OCI-LY7 (cell line): ENCODE results near the gene IPO9. TPM values are rescaled to one million over a fixed set of nuclear protein-coding genes. Genes with fewer than 3 reads are reported as not detected.
"Not testable (repeated sequence)": the region's sequence is repeated elsewhere in the genome, so short reads cannot be mapped to it uniquely, and the experiment has no call there.

Source experiments
- BruUV-seq: library from RNA; stranded (reverse); fragments of 400-500 nt; replicated peaks from 2 replicates; lab custom pipeline; 2021; lab: Mats Ljungman, UMichigan
- CTCF ChIA-PET: fragments of 300-600 bp; sonication (Branson Sonifier 250); formaldehyde crosslinking; loops from one replicate; lab custom pipeline; 2022; ENCODE audit warnings: antibody characterized with exemption; ENCODE audit not compliant: unreplicated experiment; lab: Charles Lee
- POLR2A ChIA-PET: fragments of 300-600 bp; sonication (Branson Sonifier 250); formaldehyde crosslinking; loops from one replicate; lab custom pipeline; 2022; ENCODE audit warnings: antibody characterized with exemption; lab: Charles Lee
- DNase-seq: peaks from one replicate; pipeline ENCODE4 v3.0.0-alpha.2; 2015; ENCODE audit warnings: low spot score
- H2AFZ ChIP-seq: fragments of 200-600 bp; sonication (generic), shearing (Covaris generic); 2 replicates; pipeline ENCODE4 v1.6.1; 2014; ENCODE audit warnings: mild to moderate bottlenecking, antibody characterized with exemption, low read length, moderate library complexity
- H3K27ac ChIP-seq: fragments of 200-600 bp; sonication (generic); 2 replicates; pipeline ENCODE4 v1.5.1; 2014; ENCODE audit warnings: mixed run types, low read depth, mild to moderate bottlenecking, moderate library complexity, low read length, inconsistent platforms; ENCODE audit not compliant: poor library complexity, severe bottlenecking
- H3K36me3 ChIP-seq: fragments of 200-600 bp; sonication (generic); 2 replicates; pipeline ENCODE4 v1.6.1; 2014; ENCODE audit warnings: mild to moderate bottlenecking, antibody characterized with exemption, low read length, moderate library complexity, mixed read lengths; ENCODE audit not compliant: insufficient read depth
- H3K4me1 ChIP-seq: fragments of 200-600 bp; sonication (generic); 2 replicates; pipeline ENCODE4 v1.5.1; 2014; ENCODE audit warnings: mild to moderate bottlenecking, low read length; ENCODE audit not compliant: insufficient read depth, poor library complexity, severe bottlenecking
- H3K4me2 ChIP-seq: fragments of 200-600 bp; sonication (generic); 2 replicates; pipeline ENCODE4 v1.6.1; 2014; ENCODE audit warnings: mild to moderate bottlenecking, low read length
- H3K4me3 ChIP-seq: fragments of 200-600 bp; sonication (generic); 2 replicates; pipeline ENCODE4 v1.5.1; 2014; ENCODE audit warnings: mild to moderate bottlenecking, low read depth, low read length; ENCODE audit not compliant: poor library complexity, severe bottlenecking
- H3K79me2 ChIP-seq: fragments of 200-600 bp; sonication (generic); 2 replicates; pipeline ENCODE4 v1.6.1; 2016; ENCODE audit warnings: low read depth, mild to moderate bottlenecking, low read length, moderate library complexity, mixed read lengths; ENCODE audit not compliant: insufficient read depth
- H3K9me2 ChIP-seq: fragments of 200-600 bp; sonication (generic); 2 replicates; pipeline ENCODE4 v1.6.1; 2016; ENCODE audit warnings: mild to moderate bottlenecking, low read length, mixed read lengths; ENCODE audit not compliant: insufficient read depth
- H3K9me3 ChIP-seq: fragments of 200-600 bp; sonication (generic); 2 replicates; pipeline ENCODE4 v1.6.1; 2014; ENCODE audit warnings: mild to moderate bottlenecking, mixed run types, low read length, mixed read lengths
- H4K20me1 ChIP-seq: fragments of 200-600 bp; sonication (generic); 2 replicates; pipeline ENCODE4 v1.6.1; 2014; ENCODE audit warnings: mild to moderate bottlenecking, antibody characterized with exemption, low read length, moderate library complexity, mixed read lengths; ENCODE audit not compliant: insufficient read depth
- CTCF ChIP-seq: fragments of 200-600 bp; sonication (generic); conservative IDR thresholded peaks from 2 replicates; pipeline ENCODE4 v1.5.1; 2014; ENCODE audit warnings: mild to moderate bottlenecking, antibody characterized with exemption, low read length, moderate library complexity, mixed read lengths
- EZH2phosphoT487 ChIP-seq: fragments of 200-600 bp; sonication (generic); IDR thresholded peaks from 2 replicates; pipeline ENCODE4 v1.6.1; 2018; ENCODE audit warnings: low read depth, borderline replicate concordance, mild to moderate bottlenecking, mixed run types, antibody characterized with exemption, low read length, moderate library complexity, mixed read lengths
- intact Hi-C: fragments of 100-400 bp; cut with micrococcal nuclease; formaldehyde crosslinking; loops from one replicate; pipeline ENCODE4 v1.10.0; 2022; ENCODE audit not compliant: unreplicated experiment
- total RNA-seq, 2 experiments: library from RNA; depleted of rRNA in 1 of 2; stranded (reverse); fragments of >200 nt in 1 of 2; shearing (Covaris generic) in 1 of 2; gene quantifications; 2 replicates each; pipeline ENCODE4 v1.2.3, GENCODE V29; 2014 to 2022

IPO9 gene
- total RNA-seq, 2 experiments from 2014 or later, result 47.2 to 67.9 TPM

- ChIA-PET POLR2A (interaction anchor here (1.1 to 2.7 kb wide), 3 partner anchors 13 to 43 kb away, joined by 3 to 13 read pairs (median 4); no protein-coding TSS in a partner anchor), CTCF (no interaction called here)
- H3K4me1 ChIP-seq, result no peaks in the 10 kb centered on the region
- peaks cover 10% of the 10 kb centered on the region for H4K20me1 ChIP-seq
- TF ChIP-seq CTCF (no peak), EZH2phosphoT487 (no peak)
- H3K9me3 ChIP-seq, result no peaks in the 10 kb centered on the region
- intact Hi-C loops, result no loop called here
- no peak overlapping the region for H3K4me3 ChIP-seq
- H3K27ac ChIP-seq, result no peak overlapping the region
- no peak overlapping the region for H2AFZ ChIP-seq
- no peak for DNase-seq
- no peak overlapping the region for H3K4me2 ChIP-seq
- no peaks in the 10 kb centered on the region for H3K9me2 ChIP-seq
- peaks cover 28% of the 10 kb centered on the region for H3K79me2 ChIP-seq
- BruUV-seq, result no TSS peak
- peaks cover 88% of the 10 kb centered on the region for H3K36me3 ChIP-seq
These were observed 21.1 kb downstream of the IPO9 start for GRCh38 chr1:201850053-201850397.

DNA sequence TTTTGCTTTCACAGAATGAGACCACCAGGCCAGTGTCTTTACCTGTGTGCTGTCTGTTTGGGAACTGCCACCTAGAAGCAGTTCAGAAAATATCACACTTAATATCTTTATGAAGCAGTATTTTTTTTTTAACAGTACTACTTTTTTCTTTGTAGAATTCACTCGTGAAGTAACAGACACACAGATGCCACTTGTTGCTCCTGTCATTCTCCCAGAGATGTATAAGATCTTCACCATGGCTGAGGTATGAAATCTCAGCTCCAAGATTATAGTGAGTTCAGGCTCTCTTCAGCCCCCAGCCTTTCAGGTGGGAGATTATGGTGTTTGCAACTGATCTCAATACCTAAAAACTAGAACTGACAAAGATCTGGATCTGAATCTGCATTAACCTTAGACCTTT lies 23.0 kb downstream of the IPO9 start:
- Histone ChIP-seq H3K4me2 (no peak overlapping the region), H3K4me3 (no peak overlapping the region), H4K20me1 (peaks cover 8% of the 10 kb centered on the region), H2AFZ (no peak overlapping the region), H3K9me3 (no peaks in the 10 kb centered on the region), H3K27ac (no peak overlapping the region), H3K36me3 (peaks cover 98% of the 10 kb centered on the region), H3K79me2 (peaks cover 12% of the 10 kb centered on the region; the same call in 1 of the 2 replicates), H3K9me2 (no peaks in the 10 kb centered on the region), H3K4me1 (no peaks in the 10 kb centered on the region)
- ChIA-PET POLR2A (no interaction called here), CTCF (no interaction called here)
- intact Hi-C loops, result no loop called here
- BruUV-seq, result no TSS peak
- TF ChIP-seq EZH2phosphoT487 (no peak), CTCF (no peak)
- no peak for DNase-seq

GRCh38 chr1:201856722-201857121 lies 27.8 kb downstream of the IPO9 start:
- H3K36me3 ChIP-seq, result peaks cover 99% of the 10 kb centered on the region
- intact Hi-C loops, H3K4me1 ChIP-seq, H3K9me3 ChIP-seq, H4K20me1 ChIP-seq, CTCF ChIA-PET, H3K9me2 ChIP-seq, H2AFZ ChIP-seq, H3K27ac ChIP-seq, BruUV-seq, H3K4me2 ChIP-seq, H3K4me3 ChIP-seq, DNase-seq, H3K79me2 ChIP-seq: not testable (repeated sequence)
- POLR2A ChIA-PET, result interaction anchor here (0.8 to 1.0 kb wide), 4 partner anchors 10 to 20 kb away, joined by 3 to 6 read pairs (median 4); no protein-coding TSS in a partner anchor
